ENCODE data around the gene PSME2. TPM values are rescaled to one million over a fixed set of nuclear protein-coding genes. Genes with fewer than 3 reads are reported as not detected.

PSME2 gene
- total and polyA plus RNA-seq, 2 of the 13 experiments (the other 11 are each of a cell fraction or from before 2014, with no cell fraction given) = 332 to 716 TPM

- peak; percentile 94; the same call in 1 of the 2 replicates for TF ChIP-seq BRD4 (CRISPR knock-in tag; IDR thresholded peaks at IDR 0.05)
- peak; percentile 58 for TF ChIP-seq KMT2A (CRISPR knock-in tag; IDR thresholded peaks at IDR 0.05)
- no peak for TF ChIP-seq JUND (CRISPR knock-in tag; IDR thresholded peaks at IDR 0.05)
- TF ChIP-seq MXD1 (CRISPR knock-in tag; IDR thresholded peaks at IDR 0.05) = no peak; the same call in 1 of the 2 replicates
- TF ChIP-seq ZNF775 (CRISPR knock-in tag; IDR thresholded peaks at IDR 0.05; ENCODE audit: borderline replicate concordance) = no peak
- TF ChIP-seq KDM2A (CRISPR knock-in tag; IDR thresholded peaks at IDR 0.05; ENCODE audit: borderline replicate concordance, low read depth) = peak; percentile 69; the same call in 1 of the 2 replicates
- TF ChIP-seq NFE2L1 (CRISPR knock-in tag; IDR thresholded peaks at IDR 0.05; ENCODE audit: borderline replicate concordance) = no peak; the same call in 1 of the 2 replicates
- no peak for TF ChIP-seq ZNF790 (CRISPR knock-in tag; IDR thresholded peaks at IDR 0.05; ENCODE audit: borderline replicate concordance)
- TF ChIP-seq ZBTB7A (CRISPR knock-in tag; IDR thresholded peaks at IDR 0.05) = no peak
- no peak for TF ChIP-seq ZNF362 (CRISPR knock-in tag; IDR thresholded peaks at IDR 0.05; ENCODE audit: borderline replicate concordance)
- peak; percentile 87; the same call in 1 of the 2 replicates for TF ChIP-seq ZNF333 (CRISPR knock-in tag; IDR thresholded peaks at IDR 0.05; ENCODE audit: borderline replicate concordance)
- no peak for TF ChIP-seq PLRG1 (conservative IDR thresholded peaks at IDR 0.05)
- no peak for TF ChIP-seq RORA (CRISPR knock-in tag; IDR thresholded peaks at IDR 0.05)
- peak; percentile 77; the same call in 1 of the 2 replicates for TF ChIP-seq ZNF704 (CRISPR knock-in tag; IDR thresholded peaks at IDR 0.05; ENCODE audit: borderline replicate concordance)
- no peak for TF ChIP-seq FLYWCH1 (CRISPR knock-in tag; IDR thresholded peaks at IDR 0.05)
- TF ChIP-seq YY1 (IDR thresholded peaks at IDR 0.05; ENCODE audit: insufficient read depth, insufficient replicate concordance, low read depth, low read length) = no peak
- peak; percentile 26 for TF ChIP-seq PHF5A (CRISPR knock-in tag; IDR thresholded peaks at IDR 0.05; ENCODE audit: low read depth, unreplicated experiment)
- peak; percentile 75; the same call in 1 of the 2 replicates for TF ChIP-seq ZNF713 (CRISPR knock-in tag; IDR thresholded peaks at IDR 0.05)
- TF ChIP-seq ZNF691 (CRISPR knock-in tag; IDR thresholded peaks at IDR 0.05; ENCODE audit: borderline replicate concordance, low read depth) = no peak; the same call in 1 of the 2 replicates
- TF ChIP-seq BRF2 (CRISPR knock-in tag; IDR thresholded peaks at IDR 0.05) = peak; percentile 85
- no peak for TF ChIP-seq ZNF678 (CRISPR knock-in tag; IDR thresholded peaks at IDR 0.05)
- TF ChIP-seq POLR2AphosphoS2 (IDR thresholded peaks at IDR 0.05; ENCODE audit: low read depth, low read length) = no peak
- TF ChIP-seq NFIB (CRISPR knock-in tag; IDR thresholded peaks at IDR 0.05; ENCODE audit: borderline replicate concordance) = no peak
- TF ChIP-seq ZNF20 (CRISPR knock-in tag; IDR thresholded peaks at IDR 0.05) = no peak
- no peak for TF ChIP-seq SALL1 (CRISPR knock-in tag; IDR thresholded peaks at IDR 0.05)
Observed at GRCh38 chr14:24146978-24147760, 759 bp upstream of the PSME2 start, which contains the start of gene RNF31 (continued).
